Activated CD8-positive, alpha-beta memory T cell treated with anti-CD3 and anti-CD28 coated beads, Interleukin-2, amount 50 U/mL, for 24 hours (primary cell): Measurements from ENCODE around the gene UVRAG.

Experiments
- DNase-seq: peaks from one replicate; pipeline ENCODE4 v3.0.0-alpha.2; 2020; ENCODE audit errors: extremely low read depth

The UVRAG gene

GRCh38 chr11:75783416-75784084 lies 31.5 kb upstream of the UVRAG start:
- no peak for DNase-seq

- no peak for DNase-seq
These were observed 30.9 kb upstream of the UVRAG start for GRCh38 chr11:75784085-75784478.

DNA sequence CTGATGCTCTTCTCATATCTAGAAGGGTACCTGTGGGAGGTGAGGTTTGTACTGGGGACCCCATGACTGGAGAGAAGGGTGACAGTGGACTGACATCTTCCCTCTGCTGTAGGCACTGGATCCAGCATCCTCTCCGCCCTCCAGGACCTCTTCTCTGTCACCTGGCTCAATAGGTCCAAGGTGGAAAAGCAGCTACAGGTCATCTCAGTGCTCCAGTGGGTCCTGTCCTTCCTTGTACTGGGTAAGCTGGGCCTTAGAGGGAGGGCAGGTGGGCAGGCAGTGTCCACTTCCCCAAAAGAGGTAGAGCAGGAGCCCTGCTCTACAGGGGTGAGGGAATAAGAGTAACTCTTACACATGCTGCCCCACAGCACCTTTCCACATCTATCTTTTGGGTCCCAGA lies 30.5 kb upstream of the UVRAG start:
- no peak for DNase-seq

- no peak for DNase-seq
These were observed 29.8 kb upstream of the UVRAG start for GRCh38 chr11:75785187-75785586.

DNA sequence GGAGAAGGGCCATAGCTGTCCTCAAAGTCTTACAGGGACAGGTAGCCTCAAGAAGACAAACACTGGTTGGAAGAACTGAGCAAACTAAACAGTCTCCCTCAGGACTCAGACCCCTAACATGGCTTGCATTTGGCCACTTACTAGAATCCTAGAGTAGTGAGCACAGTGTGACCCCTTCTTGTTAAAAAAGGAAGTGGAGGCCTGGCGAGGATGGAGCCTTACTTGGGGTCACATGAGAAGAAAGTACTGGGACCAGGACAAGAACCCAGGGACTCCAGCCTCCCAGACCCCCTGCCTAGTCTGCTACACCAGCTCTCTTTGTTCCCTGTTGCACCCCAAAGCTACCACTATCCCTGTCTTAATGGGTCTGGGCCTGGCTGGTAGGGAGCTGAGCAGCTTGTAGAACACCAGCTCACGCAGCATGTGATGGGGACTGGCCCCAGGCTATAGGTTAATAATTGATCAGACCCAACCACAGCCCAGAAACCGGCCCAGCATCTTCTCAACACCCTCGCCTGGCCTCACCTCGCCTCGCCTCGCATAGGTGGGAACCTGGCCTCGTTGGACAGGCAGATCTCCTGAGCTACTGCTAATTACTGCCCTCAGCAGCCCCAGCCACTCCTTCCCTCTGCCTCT lies 28.8 kb upstream of the UVRAG start:
- no peak for DNase-seq

DNA sequence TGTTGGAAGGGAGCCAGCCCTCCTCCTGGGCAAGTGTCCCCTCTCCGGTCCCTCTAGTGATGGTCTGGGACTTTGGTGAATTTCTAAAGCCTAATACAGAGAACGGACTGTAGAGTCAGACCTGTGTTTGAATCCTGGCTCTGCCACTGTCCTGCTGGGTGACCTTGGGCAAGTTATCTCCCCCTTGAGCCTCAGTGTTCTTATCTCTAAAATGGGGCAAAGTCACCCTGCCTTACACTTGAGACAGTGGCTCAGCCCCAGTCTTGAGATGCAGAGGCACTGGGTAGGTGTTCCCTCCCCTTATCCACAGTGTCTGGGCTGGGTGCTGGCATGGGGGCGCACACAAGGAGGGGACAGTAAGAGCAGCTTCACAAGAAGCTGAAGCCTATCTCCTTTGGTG lies 25.5 kb upstream of the UVRAG start:
- DNase-seq, result no peak

DNA sequence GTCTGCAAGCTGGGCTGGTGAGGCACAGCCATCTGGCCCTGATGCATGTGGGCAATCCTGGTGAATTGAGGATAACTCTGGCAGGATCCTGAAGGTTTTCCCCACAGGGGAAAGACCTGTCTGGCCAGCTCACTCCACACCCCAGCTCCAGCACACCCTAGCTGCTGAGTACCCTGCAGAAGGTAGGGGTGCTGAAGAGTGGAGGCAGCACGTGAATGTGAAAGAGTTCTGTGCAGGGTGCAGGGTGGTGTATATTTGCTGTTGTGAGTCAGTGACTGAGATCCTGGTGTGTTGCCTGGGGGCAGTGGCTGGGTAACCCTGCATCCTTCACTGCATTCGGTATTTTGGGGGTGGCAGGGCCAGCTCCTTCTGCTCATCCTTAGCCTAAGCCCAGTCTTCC lies 24.0 kb upstream of the UVRAG start:
- DNase-seq, result no peak

DNA sequence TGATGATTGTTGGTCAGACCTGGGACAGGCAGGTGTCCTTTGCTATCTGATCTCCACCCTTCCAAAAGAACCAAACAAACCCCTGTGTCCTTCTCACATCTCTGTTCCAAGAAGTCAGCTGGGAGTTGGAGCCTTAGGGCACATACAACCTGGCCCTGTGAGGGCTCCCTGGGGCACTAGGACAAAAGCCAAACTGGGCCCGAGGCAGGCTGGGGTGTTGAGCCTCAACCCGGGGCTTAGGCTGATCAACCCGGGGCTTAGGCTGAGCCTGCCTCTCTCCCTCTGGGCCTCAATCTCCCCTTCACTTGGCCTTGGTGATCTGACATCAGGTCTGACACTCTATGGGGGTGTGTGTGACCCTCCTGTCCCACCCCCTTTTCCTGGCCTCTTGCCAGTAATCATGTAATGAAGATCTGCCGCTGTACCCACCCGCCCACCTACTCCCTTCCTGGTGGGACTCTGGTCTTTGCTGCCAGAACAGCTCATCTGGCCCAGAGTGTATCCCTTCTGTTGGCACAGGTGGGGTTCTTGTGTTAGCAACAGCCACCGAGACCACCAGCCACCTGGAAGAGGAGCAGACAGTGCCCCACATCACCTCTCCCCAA lies 22.8 kb upstream of the UVRAG start:
- DNase-seq, result no peak

GRCh38 chr11:75792997-75793800 lies 21.8 kb upstream of the UVRAG start:
- no peak for DNase-seq

DNA sequence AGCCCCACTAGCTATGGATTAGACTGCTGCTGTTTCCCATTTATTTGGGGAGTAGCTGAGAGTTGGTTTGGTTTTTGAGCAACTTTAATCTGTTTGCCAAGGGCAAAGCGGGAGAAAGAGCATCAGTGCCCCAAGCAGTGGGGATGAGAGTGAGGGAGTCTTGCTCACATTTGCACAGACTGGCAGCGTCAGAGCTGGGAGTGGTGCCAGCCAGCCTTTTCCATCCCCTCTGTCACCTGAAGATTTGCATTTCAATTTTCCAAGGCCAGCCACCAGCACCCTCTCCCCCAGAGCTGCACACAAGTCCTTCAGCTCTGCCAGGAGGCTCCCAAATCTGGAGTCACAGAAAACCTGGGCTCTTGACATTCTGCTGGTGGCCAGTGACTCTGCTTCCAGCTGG lies 21.0 kb upstream of the UVRAG start:
- no peak for DNase-seq

- no peak for DNase-seq
These were observed 19.5 kb upstream of the UVRAG start for GRCh38 chr11:75795276-75796090.

GRCh38 chr11:75796091-75796435 lies 18.9 kb upstream of the UVRAG start:
- no peak for DNase-seq

DNA sequence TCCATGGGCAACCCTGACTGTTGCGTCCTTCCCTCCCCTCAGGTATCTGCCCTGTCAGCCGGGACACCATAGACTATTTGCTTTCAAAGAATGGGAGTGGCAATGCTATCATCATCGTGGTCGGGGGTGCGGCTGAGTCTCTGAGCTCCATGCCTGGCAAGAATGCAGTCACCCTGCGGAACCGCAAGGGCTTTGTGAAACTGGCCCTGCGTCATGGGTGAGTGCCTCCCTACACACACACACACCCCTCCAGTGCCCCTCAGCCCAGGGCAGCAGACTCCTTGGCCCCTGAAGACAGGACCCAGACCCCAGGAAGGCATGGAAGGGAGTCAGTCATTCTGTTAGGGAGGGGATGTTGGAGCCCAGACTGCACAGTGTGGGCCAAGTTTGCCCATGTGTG lies 17.9 kb upstream of the UVRAG start:
- no peak for DNase-seq

DNA sequence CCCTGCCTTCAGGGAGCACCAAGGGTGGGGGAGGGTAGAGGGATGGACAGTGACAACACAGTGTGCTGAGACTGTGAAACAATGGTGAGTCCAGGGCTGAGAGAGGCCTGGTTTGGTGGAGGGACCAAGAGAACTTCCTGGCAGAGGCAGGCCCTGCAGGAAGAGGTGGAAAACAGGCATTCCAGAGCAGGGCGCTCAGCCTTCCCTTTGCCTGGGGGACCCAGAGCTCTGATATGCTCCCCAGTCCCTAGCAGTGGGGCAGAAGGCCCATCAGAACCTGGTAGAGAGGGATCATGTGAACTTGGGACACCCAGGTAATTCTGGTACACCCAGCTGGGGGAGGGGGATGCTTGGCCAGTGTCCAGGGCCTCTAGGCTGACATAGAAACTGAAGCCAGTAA lies 17.2 kb upstream of the UVRAG start:
- DNase-seq, result no peak

GRCh38 chr11:75800136-75800675 lies 14.8 kb upstream of the UVRAG start:
- no peak for DNase-seq

DNA sequence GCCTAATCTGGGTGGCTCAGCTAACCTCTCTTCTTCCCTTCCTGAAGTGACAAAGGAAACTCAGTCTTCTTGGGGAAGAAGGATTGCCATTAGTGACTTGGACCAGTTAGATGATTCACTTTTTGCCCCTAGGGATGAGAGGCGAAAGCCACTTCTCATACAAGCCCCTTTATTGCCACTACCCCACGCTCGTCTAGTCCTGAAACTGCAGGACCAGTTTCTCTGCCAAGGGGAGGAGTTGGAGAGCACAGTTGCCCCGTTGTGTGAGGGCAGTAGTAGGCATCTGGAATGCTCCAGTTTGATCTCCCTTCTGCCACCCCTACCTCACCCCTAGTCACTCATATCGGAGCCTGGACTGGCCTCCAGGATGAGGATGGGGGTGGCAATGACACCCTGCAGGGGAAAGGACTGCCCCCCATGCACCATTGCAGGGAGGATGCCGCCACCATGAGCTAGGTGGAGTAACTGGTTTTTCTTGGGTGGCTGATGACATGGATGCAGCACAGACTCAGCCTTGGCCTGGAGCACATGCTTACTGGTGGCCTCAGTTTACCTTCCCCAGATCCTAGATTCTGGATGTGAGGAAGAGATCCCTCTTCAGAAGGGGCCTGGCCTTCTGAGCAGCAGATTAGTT lies 14.2 kb upstream of the UVRAG start:
- no peak for DNase-seq

DNA sequence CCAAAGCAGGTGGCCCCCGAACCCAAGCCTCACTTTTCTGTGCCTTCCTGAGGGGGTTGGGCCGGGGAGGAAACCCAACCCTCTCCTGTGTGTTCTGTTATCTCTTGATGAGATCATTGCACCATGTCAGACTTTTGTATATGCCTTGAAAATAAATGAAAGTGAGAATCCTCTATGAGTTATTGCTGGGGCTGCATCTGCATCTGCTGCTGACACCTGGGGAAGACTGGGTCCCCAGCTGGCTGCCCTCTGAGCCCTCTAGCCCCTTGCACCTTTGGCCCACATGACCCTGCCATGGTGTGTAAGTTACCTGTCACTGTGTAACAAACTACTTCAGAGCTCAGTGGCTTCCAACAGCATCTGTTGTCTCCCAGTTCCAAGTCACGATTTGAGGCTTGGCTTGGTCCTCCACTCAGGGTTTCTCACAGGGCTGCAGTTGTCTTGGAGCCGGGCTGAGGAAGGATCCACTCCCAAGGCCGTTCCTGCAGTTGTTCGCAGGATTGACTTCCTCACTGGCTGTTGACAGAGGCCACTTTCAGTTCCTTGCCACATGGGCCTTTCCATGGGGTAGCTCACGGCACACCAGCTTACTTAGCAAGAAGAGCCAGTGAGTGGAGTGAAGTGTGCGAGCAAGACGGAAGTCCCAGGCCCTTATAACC lies 13.5 kb upstream of the UVRAG start:
- no peak for DNase-seq

- no peak for DNase-seq
These were observed 12.7 kb upstream of the UVRAG start for GRCh38 chr11:75802021-75802912.
